GM13977 (cell line): ENCODE data around the gene DNAL1.
A peak's percentile ranks its signal among the peaks of the same experiment; 100 is the strongest.

Experiments
- DNase-seq: peaks from one replicate; pipeline ENCODE4 v3.0.0; 2012; ENCODE audit warnings: low spot score
- in situ Hi-C: fragments of 300-500 bp; cut with MboI; formaldehyde crosslinking; loops from one replicate; pipeline ENCODE4 v1.12.0; 2022; ENCODE audit warnings: low sequenced_read_pairs, low pct_unique_long_range_greater_than_20kb, mixed read lengths, inconsistent platforms; ENCODE audit not compliant: unreplicated experiment
- TF ChIP-seq, protein P1 (sequence below): IDR thresholded peaks from 2 replicates; pipeline ENCODE4 v1.5.1; 2012; ENCODE audit warnings: mild to moderate bottlenecking, control low read depth; ENCODE audit not compliant: insufficient read depth; ENCODE audit errors: extremely low read depth, missing control alignments

DNAL1 gene

DNA sequence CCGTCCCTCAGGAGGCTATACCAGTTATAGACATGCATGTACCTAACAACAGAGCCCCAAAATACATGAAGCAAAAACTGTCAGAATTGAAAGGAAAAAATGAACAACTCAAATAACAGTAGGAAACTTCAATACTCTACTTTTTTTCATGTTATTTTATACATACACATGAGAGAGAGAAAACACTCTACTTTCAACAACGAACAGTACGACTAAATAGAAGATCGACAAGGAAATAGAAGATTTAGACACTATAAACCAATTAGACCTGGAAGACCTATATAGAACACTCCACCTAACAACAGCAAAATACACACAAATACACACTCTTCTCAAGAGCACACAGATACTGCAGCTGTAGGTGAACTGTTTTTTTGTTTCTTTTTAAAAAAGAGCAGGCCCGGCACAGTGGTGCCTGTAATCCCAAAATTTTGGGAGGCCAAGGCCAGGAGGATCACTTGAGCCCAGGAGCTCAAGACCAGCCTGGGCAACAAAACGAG, 104.1 kb downstream of the DNAL1 start:
- in situ Hi-C loops: no loop called here
- TF ChIP-seq, protein P1, sequence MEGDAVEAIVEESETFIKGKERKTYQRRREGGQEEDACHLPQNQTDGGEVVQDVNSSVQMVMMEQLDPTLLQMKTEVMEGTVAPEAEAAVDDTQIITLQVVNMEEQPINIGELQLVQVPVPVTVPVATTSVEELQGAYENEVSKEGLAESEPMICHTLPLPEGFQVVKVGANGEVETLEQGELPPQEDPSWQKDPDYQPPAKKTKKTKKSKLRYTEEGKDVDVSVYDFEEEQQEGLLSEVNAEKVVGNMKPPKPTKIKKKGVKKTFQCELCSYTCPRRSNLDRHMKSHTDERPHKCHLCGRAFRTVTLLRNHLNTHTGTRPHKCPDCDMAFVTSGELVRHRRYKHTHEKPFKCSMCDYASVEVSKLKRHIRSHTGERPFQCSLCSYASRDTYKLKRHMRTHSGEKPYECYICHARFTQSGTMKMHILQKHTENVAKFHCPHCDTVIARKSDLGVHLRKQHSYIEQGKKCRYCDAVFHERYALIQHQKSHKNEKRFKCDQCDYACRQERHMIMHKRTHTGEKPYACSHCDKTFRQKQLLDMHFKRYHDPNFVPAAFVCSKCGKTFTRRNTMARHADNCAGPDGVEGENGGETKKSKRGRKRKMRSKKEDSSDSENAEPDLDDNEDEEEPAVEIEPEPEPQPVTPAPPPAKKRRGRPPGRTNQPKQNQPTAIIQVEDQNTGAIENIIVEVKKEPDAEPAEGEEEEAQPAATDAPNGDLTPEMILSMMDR: no peak
- DNase-seq: no peak

DNA sequence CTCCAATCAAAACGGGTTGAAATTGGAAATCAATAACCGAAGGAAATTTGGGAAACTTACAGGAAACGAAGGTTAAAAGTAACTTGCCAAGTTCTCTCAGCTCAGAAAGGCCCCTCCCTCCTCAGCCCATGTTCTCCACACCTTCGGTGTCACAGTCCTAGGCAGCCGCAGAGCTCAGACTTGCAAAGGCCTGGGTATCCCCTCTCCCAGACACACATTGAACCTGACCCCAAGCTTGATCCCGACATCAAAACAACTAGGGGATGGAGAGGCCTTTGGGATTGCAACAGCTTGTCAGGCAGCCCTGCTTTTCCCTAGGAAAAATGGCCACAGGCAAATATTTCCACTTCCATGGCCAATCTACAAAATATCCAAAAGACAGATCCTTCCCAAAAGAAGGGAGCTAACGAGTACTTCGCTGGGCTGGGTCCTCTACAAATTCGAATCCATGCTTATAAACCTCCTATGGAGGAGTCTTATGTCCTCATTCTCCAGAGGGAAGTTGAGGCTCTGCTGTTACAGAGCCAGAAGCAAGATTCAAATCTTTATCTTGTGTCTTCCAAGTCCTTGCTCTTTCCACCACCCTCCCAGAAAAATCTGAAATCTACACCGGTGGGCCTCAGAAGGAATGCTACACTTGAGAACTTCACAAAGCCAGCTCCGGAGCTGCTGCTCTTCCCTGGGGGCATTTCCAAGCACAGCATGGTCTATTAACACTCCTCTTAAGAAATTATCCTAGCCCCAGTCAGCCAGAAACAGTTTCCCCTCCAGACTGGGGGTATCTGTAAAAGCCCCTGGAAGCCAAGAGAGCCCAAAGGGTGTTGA, 105.1 kb downstream of the DNAL1 start:
- in situ Hi-C loops: no loop called here
- TF ChIP-seq, protein P1: no peak
- DNase-seq: no peak

DNA sequence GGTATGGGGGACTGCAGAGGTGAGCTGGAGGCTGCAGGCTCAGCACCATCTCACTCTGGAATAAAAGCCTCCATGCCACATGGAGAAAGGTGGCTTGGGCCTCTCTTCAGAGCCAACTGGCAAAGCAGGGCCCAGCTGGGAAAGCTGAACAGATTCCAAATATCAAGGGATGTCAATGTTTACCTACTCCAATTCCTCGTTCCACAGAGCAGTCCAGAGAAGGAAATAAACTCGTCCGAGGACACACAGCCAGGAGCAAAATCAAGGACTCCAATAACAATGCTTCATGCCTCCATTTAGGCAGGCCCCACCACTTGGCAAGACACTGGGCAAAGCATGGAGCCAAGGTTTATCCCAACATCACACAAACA, 105.7 kb downstream of the DNAL1 start:
- TF ChIP-seq, protein P1: no peak
- in situ Hi-C loops: no loop called here
- no peak for DNase-seq

DNA sequence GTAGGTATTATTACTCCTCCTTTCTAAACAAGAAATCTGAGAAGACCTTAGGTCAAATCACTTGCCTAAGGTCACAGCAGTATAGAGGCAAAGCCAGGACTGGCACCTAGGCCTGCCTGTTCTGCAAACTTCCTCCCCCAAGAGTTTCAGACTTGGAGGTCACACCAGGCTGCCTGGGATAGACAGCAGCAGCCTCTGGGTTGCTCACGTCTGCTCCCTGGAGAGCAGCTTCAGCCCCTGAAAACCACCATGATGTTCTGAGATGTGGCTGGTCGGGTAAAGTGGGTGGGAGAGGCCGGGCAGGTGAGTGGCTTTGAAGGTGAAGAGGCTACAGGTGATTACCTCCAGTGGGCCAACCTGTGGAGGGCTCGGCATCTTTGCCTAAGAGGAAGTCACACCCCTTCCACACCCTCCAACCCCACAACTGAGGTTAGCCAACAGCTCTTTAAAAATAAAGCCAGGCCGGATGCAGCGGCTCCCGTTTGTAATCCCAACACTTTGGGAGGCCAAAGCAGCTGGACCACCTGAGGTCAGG, 106.4 kb downstream of the DNAL1 start:
- no peak for DNase-seq
- in situ Hi-C loops: no loop called here
- TF ChIP-seq, protein P1: no peak

DNA sequence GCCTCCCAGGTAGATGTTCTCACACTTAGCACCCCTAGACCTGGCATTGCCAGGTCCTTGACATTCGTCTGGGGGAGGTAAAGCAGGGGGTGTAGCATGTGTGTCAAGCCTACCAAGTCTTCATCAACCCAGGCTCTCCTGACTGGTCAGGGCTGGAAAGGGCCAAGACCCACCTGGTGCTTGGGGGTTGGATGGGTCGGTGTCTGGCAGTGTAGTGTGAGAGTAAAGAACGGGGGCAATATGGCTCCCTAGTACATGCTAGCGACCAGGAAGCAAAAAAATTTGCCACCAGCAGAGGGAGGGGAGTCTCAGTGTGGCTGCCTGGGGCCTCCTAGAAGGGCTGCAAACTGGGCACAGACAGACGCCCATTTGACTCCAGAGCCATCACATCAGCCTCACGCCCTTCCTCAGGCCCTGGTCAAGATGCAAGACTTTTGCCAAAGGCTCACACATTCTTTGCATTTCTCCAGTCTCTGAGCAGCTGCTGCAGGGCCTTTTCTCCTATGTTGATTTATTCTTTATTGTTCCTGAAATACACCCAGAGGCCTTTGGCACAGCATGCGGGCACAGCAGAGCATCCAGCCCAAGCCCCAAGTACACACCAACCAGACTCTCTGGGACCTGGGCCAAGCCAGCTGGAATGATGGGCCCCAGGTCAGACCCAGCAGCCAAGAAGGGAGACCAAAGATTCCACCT, 107.7 kb downstream of the DNAL1 start:
- no peak for DNase-seq
- in situ Hi-C loops: no loop called here
- TF ChIP-seq, protein P1: peak; percentile 30
